WTC11 (cell line): ENCODE measurements around the gene CLTCL1.

Experiments
- ATF3 ChIP-seq: sonication (generic); formaldehyde crosslinking; conservative IDR thresholded peaks from 2 replicates; pipeline ENCODE4 v1.8.1; 2022; ENCODE audit warnings: mild to moderate bottlenecking, missing genetic modification reagents
- CTCF ChIP-seq: fragments of 200-600 bp; IDR thresholded peaks from 2 replicates; pipeline ENCODE4 v1.8.0; 2022; ENCODE audit warnings: antibody characterized with exemption
- E2F4 ChIP-seq: sonication (generic); formaldehyde crosslinking; IDR thresholded peaks from 2 replicates; pipeline ENCODE4 v1.8.1; 2022; ENCODE audit warnings: low read depth, mild to moderate bottlenecking, moderate library complexity, missing genetic modification reagents, borderline replicate concordance
- FOXP1 ChIP-seq: sonication (generic); formaldehyde crosslinking; IDR thresholded peaks from 2 replicates; pipeline ENCODE4 v1.8.0; 2022; ENCODE audit warnings: missing genetic modification reagents, mild to moderate bottlenecking, moderate library complexity, borderline replicate concordance
- GABPB1 ChIP-seq: sonication (generic); formaldehyde crosslinking; IDR thresholded peaks from 2 replicates; pipeline ENCODE4 v1.8.1; 2023; ENCODE audit warnings: mild to moderate bottlenecking, missing genetic modification reagents
- MXD4 ChIP-seq: fragments of 250-450 bp; sonication (Bioruptor Pico); IDR thresholded peaks from 2 replicates; pipeline ENCODE4 v1.8.0; 2021; ENCODE audit warnings: mild to moderate bottlenecking, moderate library complexity, borderline replicate concordance
- RELA ChIP-seq: sonication (generic); formaldehyde crosslinking; IDR thresholded peaks from 2 replicates; pipeline ENCODE4 v1.8.1; 2022; ENCODE audit warnings: missing genetic modification reagents, mild to moderate bottlenecking, borderline replicate concordance
- SP1 ChIP-seq: sonication (generic); formaldehyde crosslinking; conservative IDR thresholded peaks from 2 replicates; pipeline ENCODE4 v1.8.1; 2022; ENCODE audit warnings: missing genetic modification reagents
- TEAD4 ChIP-seq: sonication (generic); formaldehyde crosslinking; IDR thresholded peaks from 2 replicates; pipeline ENCODE4 v1.8.0; 2022; ENCODE audit warnings: mild to moderate bottlenecking, missing genetic modification reagents
- TF ChIP-seq, protein P1 (sequence below): sonication (generic); formaldehyde crosslinking; IDR thresholded peaks from 2 replicates; pipeline ENCODE4 v1.8.1; 2023; ENCODE audit warnings: mild to moderate bottlenecking, missing genetic modification reagents, moderate library complexity
- TF ChIP-seq, protein P2 (sequence below): sonication (generic); formaldehyde crosslinking; IDR thresholded peaks from 2 replicates; pipeline ENCODE4 v1.8.1; 2023; ENCODE audit warnings: mild to moderate bottlenecking, missing genetic modification reagents

- TF ChIP-seq MXD4 (CRISPR knock-in tag): no peak
- no peak for TF ChIP-seq CTCF
- TF ChIP-seq FOXP1: no peak
- no peak for TF ChIP-seq E2F4
- TF ChIP-seq TEAD4 (CRISPR knock-in tag): no peak
- no peak for TF ChIP-seq ATF3 (CRISPR knock-in tag)
- no peak for TF ChIP-seq GABPB1 (CRISPR knock-in tag)
- TF ChIP-seq, protein P1, sequence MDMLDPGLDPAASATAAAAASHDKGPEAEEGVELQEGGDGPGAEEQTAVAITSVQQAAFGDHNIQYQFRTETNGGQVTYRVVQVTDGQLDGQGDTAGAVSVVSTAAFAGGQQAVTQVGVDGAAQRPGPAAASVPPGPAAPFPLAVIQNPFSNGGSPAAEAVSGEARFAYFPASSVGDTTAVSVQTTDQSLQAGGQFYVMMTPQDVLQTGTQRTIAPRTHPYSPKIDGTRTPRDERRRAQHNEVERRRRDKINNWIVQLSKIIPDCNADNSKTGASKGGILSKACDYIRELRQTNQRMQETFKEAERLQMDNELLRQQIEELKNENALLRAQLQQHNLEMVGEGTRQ (CRISPR knock-in tag): no peak
- TF ChIP-seq, protein P2, sequence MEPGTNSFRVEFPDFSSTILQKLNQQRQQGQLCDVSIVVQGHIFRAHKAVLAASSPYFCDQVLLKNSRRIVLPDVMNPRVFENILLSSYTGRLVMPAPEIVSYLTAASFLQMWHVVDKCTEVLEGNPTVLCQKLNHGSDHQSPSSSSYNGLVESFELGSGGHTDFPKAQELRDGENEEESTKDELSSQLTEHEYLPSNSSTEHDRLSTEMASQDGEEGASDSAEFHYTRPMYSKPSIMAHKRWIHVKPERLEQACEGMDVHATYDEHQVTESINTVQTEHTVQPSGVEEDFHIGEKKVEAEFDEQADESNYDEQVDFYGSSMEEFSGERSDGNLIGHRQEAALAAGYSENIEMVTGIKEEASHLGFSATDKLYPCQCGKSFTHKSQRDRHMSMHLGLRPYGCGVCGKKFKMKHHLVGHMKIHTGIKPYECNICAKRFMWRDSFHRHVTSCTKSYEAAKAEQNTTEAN (CRISPR knock-in tag): no peak
- no peak for TF ChIP-seq SP1 (CRISPR knock-in tag)
- no peak for TF ChIP-seq RELA (CRISPR knock-in tag)
Observed at GRCh38 chr22:19226428-19226827, 65.1 kb downstream of the CLTCL1 start.
